H54 (cell line): ENCODE data around the gene CLDN2.
"Not testable (repeated sequence)": the region's sequence is repeated elsewhere in the genome, so short reads cannot be mapped to it uniquely, and the experiment has no call there.

Source experiments
- DNase-seq: peaks from one replicate; pipeline ENCODE4 v3.0.0; 2011; ENCODE audit warnings: low spot score, mixed read lengths; ENCODE audit not compliant: insufficient read length
- FAIRE-seq: peaks from 3 replicates; lab custom pipeline; 2011; peaks lifted over from hg19 to GRCh38; lab: Jason Lieb, UNC
- POLR2A ChIP-seq: IDR thresholded peaks from 2 replicates; pipeline ENCODE4 v1.6.1; 2011; ENCODE audit warnings: low read depth, mild to moderate bottlenecking, low read length

The CLDN2 gene

DNA sequence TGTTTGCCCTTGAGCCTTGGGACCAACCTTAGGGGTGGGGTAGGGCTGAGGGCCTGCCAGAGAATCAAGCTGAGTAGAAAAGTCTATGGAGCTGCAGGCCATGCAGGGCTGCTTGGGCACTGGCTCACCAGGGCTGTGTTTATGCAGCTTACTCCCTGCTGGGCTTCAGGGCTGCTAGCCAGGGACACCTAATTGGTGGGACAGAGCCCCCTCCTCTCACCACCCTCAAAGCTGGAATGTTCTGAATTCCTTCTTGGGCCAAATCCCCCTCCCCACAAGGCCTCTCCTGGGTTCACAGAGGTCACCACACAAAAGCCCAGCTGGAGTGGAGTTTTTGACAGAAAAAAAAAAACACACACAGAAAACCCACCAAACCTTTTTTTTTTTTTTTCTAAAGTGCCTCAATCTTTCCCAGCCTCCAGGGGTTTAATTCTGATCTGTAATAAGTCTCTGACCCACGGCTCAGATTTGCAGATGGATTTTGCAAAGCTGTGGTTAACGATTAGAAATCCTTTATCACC lies at the start of gene CLDN2:
CLDN2 (plus strand) TSS at position 471 of the 521 bp plus-strand sequence. CDS start 7,827 bp downstream, outside the sequence.
- FAIRE-seq (no peak), DNase-seq (no peak)
- TF ChIP-seq POLR2A, result no peak

GRCh38 chrX:106872796-106873195 lies 47.4 kb upstream of the CLDN2 start:
- not testable (repeated sequence) for DNase-seq, FAIRE-seq

GRCh38 chrX:106874075-106874474 lies 46.1 kb upstream of the CLDN2 start:
- TF ChIP-seq POLR2A, result no peak
- no peak for DNase-seq
- no peak for FAIRE-seq

GRCh38 chrX:106875151-106875550 lies 45.1 kb upstream of the CLDN2 start:
- no peak for FAIRE-seq
- DNase-seq, result no peak
- no peak for TF ChIP-seq POLR2A

- DNase-seq, result no peak
- FAIRE-seq, result no peak
- no peak for TF ChIP-seq POLR2A
Measured at GRCh38 chrX:106889468-106889867, 30.7 kb upstream of the CLDN2 start.

DNA sequence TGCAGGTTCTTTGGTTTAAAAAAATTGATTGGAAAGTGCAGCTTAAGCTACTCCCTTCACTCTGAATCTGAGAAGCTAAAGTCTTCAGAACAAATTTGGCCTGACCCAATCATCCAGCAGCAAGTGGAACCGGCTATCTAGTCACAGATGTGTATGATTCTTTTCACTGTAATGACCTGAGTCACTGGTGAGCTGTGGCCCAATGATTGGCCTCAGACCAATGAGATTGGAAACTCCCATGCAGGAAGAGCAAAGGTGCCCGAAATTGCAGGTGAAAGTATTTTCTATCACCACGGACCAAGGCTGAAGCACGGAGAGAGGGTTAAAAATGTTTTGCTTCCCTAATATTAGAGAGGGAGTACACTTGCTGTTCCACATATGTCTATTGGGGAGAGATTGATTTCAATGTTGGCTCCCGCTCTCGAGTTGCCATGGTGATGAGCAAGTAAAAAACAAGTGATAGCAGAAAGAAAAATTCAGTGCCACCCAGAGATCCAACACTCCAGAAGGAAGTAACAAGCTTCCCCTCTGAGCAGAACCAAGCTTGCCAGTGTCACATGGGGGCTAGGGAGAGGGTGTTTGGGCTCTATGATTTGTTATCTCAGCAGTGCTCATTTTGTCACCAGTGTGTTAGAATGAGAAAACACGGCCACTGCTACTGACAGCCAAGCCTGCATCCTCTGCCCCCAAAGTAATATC lies 28.3 kb upstream of the CLDN2 start:
- DNase-seq (no peak), FAIRE-seq (no peak)
- no peak for TF ChIP-seq POLR2A

GRCh38 chrX:106894392-106894909 lies 25.8 kb upstream of the CLDN2 start:
- DNase-seq (peak; percentile 30), FAIRE-seq (no peak)
- TF ChIP-seq POLR2A, result no peak

GRCh38 chrX:106894978-106895452 lies 25.2 kb upstream of the CLDN2 start:
- FAIRE-seq (peak; percentile 82), DNase-seq (peak; percentile 22)

DNA sequence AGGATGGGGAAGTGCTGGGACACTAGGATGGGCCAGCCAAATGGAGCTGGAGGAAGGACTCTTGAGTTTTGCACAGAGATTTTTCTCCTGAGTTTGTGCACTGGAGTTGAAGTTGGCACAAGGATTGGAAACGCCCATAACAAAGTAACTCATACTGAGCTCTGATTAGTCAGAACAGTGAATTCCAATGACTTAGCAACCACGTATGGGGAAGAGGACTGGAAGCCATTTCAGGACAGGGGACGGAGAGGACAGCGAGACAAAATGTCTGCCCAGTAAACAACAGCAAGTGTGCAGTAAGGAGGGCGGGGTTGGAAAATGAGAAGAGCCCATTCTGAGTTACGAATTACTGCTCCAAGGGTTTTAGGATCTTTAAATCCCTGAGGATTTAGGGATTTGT lies 22.9 kb upstream of the CLDN2 start:
- TF ChIP-seq POLR2A, result no peak
- FAIRE-seq (no peak), DNase-seq (no peak)

More at GRCh38 chrX:106894978-106895452, 25.2 kb upstream of the CLDN2 start:
- no peak for TF ChIP-seq POLR2A

- TF ChIP-seq POLR2A, result no peak
- DNase-seq, result no peak
- peak; percentile 81 for FAIRE-seq
Measured at GRCh38 chrX:106898462-106898861, 21.7 kb upstream of the CLDN2 start.

- no peak for TF ChIP-seq POLR2A
- DNase-seq, result no peak
- no peak for FAIRE-seq
Measured at GRCh38 chrX:106899276-106899675, 20.9 kb upstream of the CLDN2 start.

DNA sequence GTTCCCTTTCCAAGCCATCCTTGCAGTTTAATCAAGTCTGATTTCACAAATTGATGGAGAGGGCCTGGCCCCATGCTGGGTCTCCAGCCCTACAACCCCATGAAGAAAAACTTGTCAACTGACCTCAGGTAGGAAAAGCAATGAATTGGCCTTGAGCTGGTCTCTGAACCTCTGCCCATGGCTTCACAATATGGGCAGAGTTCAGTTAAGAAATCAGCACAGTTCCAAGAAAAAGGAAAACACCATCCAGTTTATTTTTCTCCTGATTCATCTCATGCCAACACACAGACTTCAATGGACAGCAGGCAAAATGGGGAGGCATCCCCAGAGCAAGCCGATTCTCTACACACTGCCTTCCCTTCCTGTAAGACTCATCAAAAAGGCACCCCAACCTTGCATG lies 20.4 kb upstream of the CLDN2 start:
- TF ChIP-seq POLR2A, result no peak
- DNase-seq (no peak), FAIRE-seq (no peak)

GRCh38 chrX:106901341-106901740 lies 18.9 kb upstream of the CLDN2 start:
- DNase-seq (no peak), FAIRE-seq (no peak)
- no peak for TF ChIP-seq POLR2A

DNA sequence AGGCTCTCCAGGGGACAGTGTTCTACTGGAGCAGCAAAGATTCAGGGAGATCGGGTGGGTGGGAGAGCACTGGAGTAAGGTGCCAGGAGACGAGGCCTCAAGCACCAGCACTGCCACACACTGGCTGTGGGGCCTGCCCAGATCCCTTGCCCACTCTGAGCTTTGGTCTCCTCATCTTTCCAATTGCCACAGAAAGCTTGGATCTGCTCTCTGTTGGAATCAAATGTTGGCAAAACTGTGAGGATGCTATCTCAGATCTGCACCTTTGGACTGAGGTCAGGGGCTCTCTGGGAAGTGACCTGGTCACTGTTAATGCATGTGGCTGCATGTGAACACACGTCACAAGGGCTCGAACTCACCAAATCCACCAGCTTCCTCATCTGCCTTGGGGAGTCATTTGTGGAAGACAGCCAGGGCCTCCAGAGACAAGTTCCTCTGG lies 18.4 kb upstream of the CLDN2 start:
- TF ChIP-seq POLR2A, result no peak
- DNase-seq (no peak), FAIRE-seq (no peak)

DNA sequence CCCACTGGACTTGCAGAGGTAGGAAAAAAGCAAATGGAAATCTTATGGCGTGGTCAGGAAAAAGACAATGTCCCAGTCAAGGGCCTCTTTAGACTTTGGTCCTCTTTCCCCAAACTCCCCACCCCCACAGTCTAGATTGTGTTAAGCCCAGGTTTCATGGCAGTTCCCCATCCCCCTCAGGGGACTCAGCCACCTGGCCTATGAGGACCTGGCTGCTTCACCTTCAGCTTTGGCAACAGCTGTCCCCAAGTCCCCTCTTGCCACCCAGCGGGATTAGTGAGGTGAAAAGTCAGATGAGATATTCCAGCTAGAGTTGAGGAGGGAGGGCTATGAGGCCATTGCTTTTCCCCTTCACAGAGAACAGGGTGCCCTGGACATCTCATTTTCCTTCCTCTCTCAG lies 17.5 kb upstream of the CLDN2 start:
- DNase-seq, result no peak
- no peak for FAIRE-seq
- no peak for TF ChIP-seq POLR2A
